Stomach (tissue), 9 donors: ENCODE results near the gene TMEM87B. TPM values are rescaled to one million over a fixed set of nuclear protein-coding genes. Genes with fewer than 3 reads are reported as not detected.

Experiments used
- DNase-seq, 2 donors: peaks; one replicate each; pipeline versions ENCODE4 v3.0.0 to v3.0.0-alpha.2; 2013 to 2019
- H3K27ac ChIP-seq, 5 donors: fragments of 200-600 bp in 4 of 5; sonication (generic) in 4 of 5; one replicate each; pipeline ENCODE4 v1.5.1; 2013 to 2019; ENCODE audit warnings: mild to moderate bottlenecking in 1 of 5, moderate library complexity in 1 of 5
- H3K27me3 ChIP-seq, 3 donors: fragments of 200-600 bp; sonication (generic); one replicate each; pipeline ENCODE4 v1.5.1; 2017 to 2019; ENCODE audit warnings: mixed run types in 1 of 3
- H3K36me3 ChIP-seq, 4 donors: fragments of 200-600 bp; sonication (generic); 1 replicate in 3 of 4; 2 replicates in 1 of 4; pipeline ENCODE4 v1.5.1; 2016 to 2019
- H3K4me1 ChIP-seq, 4 donors: fragments of 200-600 bp; sonication (generic); one replicate each; pipeline ENCODE4 v1.5.1; 2016 to 2019
- H3K4me3 ChIP-seq, 4 donors: fragments of 200-600 bp; sonication (generic) in 3 of 4; one replicate each; pipeline ENCODE4 v1.5.1; 2016 to 2019; ENCODE audit warnings: mild to moderate bottlenecking in 1 of 4
- H3K9me3 ChIP-seq, 4 donors: fragments of 200-600 bp; sonication (generic); one replicate each; pipeline ENCODE4 v1.5.1; 2016 to 2019
- EP300 ChIP-seq: sonication (generic); formaldehyde crosslinking; IDR thresholded peaks from one replicate; pipeline ENCODE4 v1.6.1; 2017; ENCODE audit warnings: antibody characterized with exemption
- POLR2A ChIP-seq, 4 donors: fragments of 450-650 bp; IDR thresholded peaks; one replicate each; pipeline ENCODE4 v1.6.1; 2016; ENCODE audit warnings: antibody characterized with exemption in 4 of 4, control low read depth in 2 of 4, mild to moderate bottlenecking in 1 of 4, moderate library complexity in 1 of 4
- POLR2AphosphoS5 ChIP-seq, 3 donors: sonication (generic); formaldehyde crosslinking; IDR thresholded peaks; one replicate each; pipeline ENCODE4 v1.6.1; 2016; ENCODE audit warnings: antibody characterized with exemption in 3 of 3
- WGBS, 5 donors: extraction: QIAGEN DNeasy Blood & Tissue Kit in 3 of 5; methylation state at CpG; one replicate each; pipeline versions ENCODE4 v1.1.5 to v1.1.7; 2013 to 2018; 5-methylcytosine and 5-hydroxymethylcytosine counted together
- intact Hi-C: fragments of 100-400 bp; cut with DNase I; formaldehyde crosslinking; loops from one replicate; pipeline ENCODE4 v1.15.1; 2023; ENCODE audit warnings: low total_unique reads
- polyA plus RNA-seq, 3 donors: library from polyadenylated mRNA; stranded (reverse); fragments of 200-250 nt; gene quantifications; one replicate each; pipeline ENCODE4 v1.2.3, GENCODE V29; 2013
- total RNA-seq, 5 donors: library from RNA; depleted of rRNA; stranded (reverse); fragments of >200 nt; gene quantifications; one replicate each; pipeline versions ENCODE4 v1.1.0 to v1.2.3, GENCODE V29; 2014 to 2016
- TF ChIP-seq, protein P1 (sequence below), 7 experiments: fragments of 450-650 bp in 4 of 7; fragments of 200-600 bp in 3 of 7; sonication (generic) in 3 of 7; IDR thresholded peaks; one replicate each; pipeline ENCODE4 v1.5.1; 2016 to 2019; ENCODE audit warnings: antibody characterized with exemption in 7 of 7, control low read depth in 2 of 7, mild to moderate bottlenecking in 1 of 7
- donor health status: healthy with polysubstance abuse.
- donor health status: Bipolar disorder and iron deficiency.
- donor health status: healthy.

TMEM87B gene
- total and polyA plus RNA-seq, 8 donors: 3.7 to 62.2 (median 16.1) TPM

DNA sequence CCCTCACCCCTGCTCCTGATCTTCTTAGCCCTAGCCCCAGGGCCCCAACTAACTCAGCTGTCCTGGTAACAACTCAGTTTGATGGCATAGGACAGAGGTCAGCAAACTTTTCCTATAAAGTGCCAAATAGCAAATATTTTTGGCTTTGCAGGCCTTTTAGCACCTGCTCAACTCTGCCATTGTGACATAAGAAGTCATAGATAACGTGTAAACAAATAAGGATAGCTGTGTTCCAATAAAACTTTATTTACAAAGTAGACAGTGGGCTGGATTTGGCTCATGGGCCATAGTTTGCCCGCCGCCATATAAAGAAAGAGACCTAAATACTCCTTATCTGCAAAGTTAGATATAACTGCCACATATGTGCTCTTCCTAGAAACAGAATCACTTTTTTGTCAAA, 27.3 kb upstream of the TMEM87B start:
- Histone ChIP-seq H3K27me3 (no peaks in the 10 kb centered on the region), H3K9me3 (no peaks in the 10 kb centered on the region), H3K36me3 (peaks cover 0 to 29% (median 20%) of the 10 kb centered on the region in 4 donors), H3K27ac (no peak overlapping the region), H3K4me3 (no peak overlapping the region), H3K4me1 (peaks cover 10 to 34% (median 15%) of the 10 kb centered on the region in 4 donors)
- no peak for TF ChIP-seq POLR2AphosphoS5 (IDR thresholded peaks at IDR 0.05)
- TF ChIP-seq EP300: no peak
- TF ChIP-seq POLR2A (IDR thresholded peaks at IDR 0.05): no peak
- TF ChIP-seq, protein P1, sequence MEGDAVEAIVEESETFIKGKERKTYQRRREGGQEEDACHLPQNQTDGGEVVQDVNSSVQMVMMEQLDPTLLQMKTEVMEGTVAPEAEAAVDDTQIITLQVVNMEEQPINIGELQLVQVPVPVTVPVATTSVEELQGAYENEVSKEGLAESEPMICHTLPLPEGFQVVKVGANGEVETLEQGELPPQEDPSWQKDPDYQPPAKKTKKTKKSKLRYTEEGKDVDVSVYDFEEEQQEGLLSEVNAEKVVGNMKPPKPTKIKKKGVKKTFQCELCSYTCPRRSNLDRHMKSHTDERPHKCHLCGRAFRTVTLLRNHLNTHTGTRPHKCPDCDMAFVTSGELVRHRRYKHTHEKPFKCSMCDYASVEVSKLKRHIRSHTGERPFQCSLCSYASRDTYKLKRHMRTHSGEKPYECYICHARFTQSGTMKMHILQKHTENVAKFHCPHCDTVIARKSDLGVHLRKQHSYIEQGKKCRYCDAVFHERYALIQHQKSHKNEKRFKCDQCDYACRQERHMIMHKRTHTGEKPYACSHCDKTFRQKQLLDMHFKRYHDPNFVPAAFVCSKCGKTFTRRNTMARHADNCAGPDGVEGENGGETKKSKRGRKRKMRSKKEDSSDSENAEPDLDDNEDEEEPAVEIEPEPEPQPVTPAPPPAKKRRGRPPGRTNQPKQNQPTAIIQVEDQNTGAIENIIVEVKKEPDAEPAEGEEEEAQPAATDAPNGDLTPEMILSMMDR (IDR thresholded peaks at IDR 0.05): no peak
- WGBS, 5 donors: 84 to 92% (median 89%) methylated on average over 3 of the region's 3 CpGs
- intact Hi-C loops: no loop called here
- no peak for DNase-seq

DNA sequence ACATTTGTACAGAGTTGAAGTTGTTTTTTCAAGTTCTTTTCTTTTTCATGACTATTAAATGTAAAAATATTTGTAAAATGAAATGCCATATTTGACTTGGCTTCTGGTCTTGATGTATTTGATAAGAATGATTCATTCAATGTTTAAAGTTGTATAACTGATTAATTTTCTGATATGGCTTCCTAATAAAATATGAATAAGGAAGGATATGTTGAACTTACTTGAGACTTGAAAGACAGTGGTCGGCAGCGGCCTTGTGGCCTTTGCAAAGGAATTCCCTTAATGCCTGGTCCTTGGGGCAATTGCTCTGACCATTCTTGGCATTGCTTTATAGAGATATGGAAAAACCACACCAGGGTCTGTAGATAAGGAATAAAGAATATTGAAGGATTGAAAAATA, 25.9 kb upstream of the TMEM87B start:
- 20 to 70% (median 47%) methylated on average over 2 of the region's 2 CpGs for WGBS, 5 donors
- peaks cover 0 to 15% (median 9%) of the 10 kb centered on the region in 4 donors for H3K36me3 ChIP-seq
- H3K4me3 ChIP-seq: no peak overlapping the region
- no peaks in the 10 kb centered on the region for H3K9me3 ChIP-seq
- TF ChIP-seq POLR2A (IDR thresholded peaks at IDR 0.05): no peak
- no peak for TF ChIP-seq POLR2AphosphoS5 (IDR thresholded peaks at IDR 0.05)
- TF ChIP-seq, protein P1 (IDR thresholded peaks at IDR 0.05): no peak
- TF ChIP-seq EP300: no peak
- H3K27ac ChIP-seq: no peak overlapping the region
- H3K27me3 ChIP-seq: no peaks in the 10 kb centered on the region
- intact Hi-C loops: no loop called here
- no peak for DNase-seq
- H3K4me1 ChIP-seq: peaks cover 18 to 44% (median 25%) of the 10 kb centered on the region in 4 donors

DNA sequence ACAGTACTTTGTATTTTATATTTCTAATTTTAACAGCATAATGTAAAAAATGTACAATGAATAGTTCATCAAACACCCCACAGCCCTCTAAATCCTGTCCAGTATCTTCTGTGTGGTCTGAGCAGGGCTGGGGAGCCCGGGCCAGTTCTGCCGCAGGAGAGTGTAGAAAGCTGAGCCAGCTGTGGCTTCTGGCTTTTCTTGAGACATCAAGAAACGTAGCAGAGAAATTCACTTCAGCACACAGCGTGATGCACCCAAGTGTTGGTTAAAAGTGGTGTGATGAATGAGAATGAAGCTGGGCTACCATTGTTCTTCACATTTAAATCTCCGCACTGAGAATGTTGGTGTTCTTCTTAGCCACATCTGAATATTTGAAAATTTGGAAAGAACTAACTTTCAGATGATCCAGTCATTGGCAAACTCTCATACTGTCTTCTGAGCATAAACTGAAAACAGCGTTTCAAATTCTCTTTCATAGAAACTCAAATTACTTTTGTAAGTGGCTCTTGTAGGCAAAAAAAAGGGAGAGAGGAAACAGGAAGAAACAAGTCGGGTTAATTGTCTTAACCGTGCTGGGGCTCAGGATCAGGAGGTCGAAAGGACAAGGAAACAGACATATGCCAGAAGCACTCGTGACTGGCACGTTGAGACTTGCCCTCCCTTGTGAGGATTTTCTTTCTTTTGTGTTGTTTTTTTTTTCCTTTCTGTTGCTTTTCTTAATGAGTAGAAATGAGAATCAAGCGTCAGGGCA, 23.4 kb upstream of the TMEM87B start:
- peak in 1 of 2 donors; percentile 57 for DNase-seq
- H3K4me1 ChIP-seq: peaks cover 18 to 44% (median 25%) of the 10 kb centered on the region in 4 donors
- intact Hi-C loops: no loop called here
- H3K9me3 ChIP-seq: no peaks in the 10 kb centered on the region
- 22 to 28% (median 26%) methylated on average over 12 of the region's 12 CpGs for WGBS, 5 donors
- TF ChIP-seq, protein P1 (IDR thresholded peaks at IDR 0.05): no peak
- TF ChIP-seq POLR2AphosphoS5 (IDR thresholded peaks at IDR 0.05): no peak
- no peak for TF ChIP-seq POLR2A (IDR thresholded peaks at IDR 0.05)
- no peaks in the 10 kb centered on the region for H3K27me3 ChIP-seq
- peak overlapping the region in 4 of 5 donors; percentile 33 to 64 (median 60) for H3K27ac ChIP-seq
- peaks cover 0 to 5% (median 0%) of the 10 kb centered on the region in 4 donors for H3K36me3 ChIP-seq
- no peak overlapping the region for H3K4me3 ChIP-seq

DNA sequence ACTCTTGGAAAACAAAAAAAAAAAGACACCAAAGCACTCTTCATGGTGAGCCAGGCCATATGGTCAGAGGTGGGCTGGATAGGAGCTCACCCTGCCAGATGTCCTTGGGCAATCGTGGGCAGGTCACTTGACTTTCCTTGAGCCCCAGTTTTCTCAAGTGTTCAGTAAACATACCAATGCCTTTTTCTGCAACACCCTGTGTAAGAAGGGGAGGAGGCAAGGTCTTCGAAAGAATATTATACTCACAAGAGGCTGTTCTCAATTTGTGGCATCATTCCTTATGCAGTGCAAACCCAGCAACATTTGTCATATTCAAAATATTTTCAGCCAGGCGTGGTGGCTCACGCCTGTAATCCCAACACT, 22.9 kb upstream of the TMEM87B start:
- H3K4me1 ChIP-seq: peaks cover 18 to 44% (median 25%) of the 10 kb centered on the region in 4 donors
- peaks cover 0 to 5% (median 0%) of the 10 kb centered on the region in 4 donors for H3K36me3 ChIP-seq
- TF ChIP-seq EP300 (no peak), POLR2AphosphoS5 (IDR thresholded peaks at IDR 0.05) (no peak), POLR2A (IDR thresholded peaks at IDR 0.05) (no peak)
- TF ChIP-seq, protein P1 (IDR thresholded peaks at IDR 0.05): no peak
- H3K27ac ChIP-seq: peak overlapping the region in 4 of 5 donors; percentile 33 to 64 (median 60)
- no peaks in the 10 kb centered on the region for H3K27me3 ChIP-seq
- no peaks in the 10 kb centered on the region for H3K9me3 ChIP-seq
- no peak for DNase-seq
- no peak overlapping the region for H3K4me3 ChIP-seq
- intact Hi-C loops: no loop called here
- 57 to 64% (median 59%) methylated on average over 4 of the region's 4 CpGs for WGBS, 5 donors
